ENCODE measurements around the gene COQ8B. TPM values are rescaled to one million over a fixed set of nuclear protein-coding genes. Genes with fewer than 3 reads are reported as not detected.

COQ8B gene
- total and polyA plus RNA-seq, 7 donors, result 24.7 to 59.3 (median 35.9) TPM

- Histone ChIP-seq H3K4me3 (no peak overlapping the region), H3K27me3 (no peaks in the 10 kb centered on the region), H3K27ac (no peak overlapping the region), H3K4me1 (no peaks in the 10 kb centered on the region), H3K9me3 (no peaks in the 10 kb centered on the region), H3K36me3 (peaks cover 51 to 99% (median 68%) of the 10 kb centered on the region in 4 donors)
- WGBS, 2 donors, result 87 to 91% methylated on average over 2 of the region's 2 CpGs
- TF ChIP-seq POLR2A (IDR thresholded peaks at IDR 0.05), result no peak
- TF ChIP-seq CTCF (IDR thresholded peaks at IDR 0.05), result no peak
- no peak for TF ChIP-seq EP300 (IDR thresholded peaks at IDR 0.05)
- TF ChIP-seq POLR2AphosphoS5 (IDR thresholded peaks at IDR 0.05), result no peak
- no peak for DNase-seq
- intact Hi-C loops (cut with DNase I), result no loop called here
Observed at GRCh38 chr19:40672038-40672437, 44.6 kb downstream of the COQ8B start.

GRCh38 chr19:40671404-40671803, 45.3 kb downstream of the COQ8B start:
- no peak overlapping the region for H3K27ac ChIP-seq
- H3K4me1 ChIP-seq, result no peaks in the 10 kb centered on the region
- DNase-seq, result no peak
- no peak overlapping the region for H3K4me3 ChIP-seq
- WGBS, 2 donors, result 83 to 85% methylated on average over 9 of the region's 9 CpGs
- TF ChIP-seq CTCF (IDR thresholded peaks at IDR 0.05) (no peak), EP300 (IDR thresholded peaks at IDR 0.05) (no peak)
- intact Hi-C loops (cut with DNase I), result no loop called here
- no peaks in the 10 kb centered on the region for H3K9me3 ChIP-seq
- peaks cover 48 to 97% (median 62%) of the 10 kb centered on the region in 4 donors for H3K36me3 ChIP-seq
- H3K27me3 ChIP-seq, result no peaks in the 10 kb centered on the region

- no peaks in the 10 kb centered on the region for H3K27me3 ChIP-seq
- WGBS, 2 donors, result 94 to 95% methylated on average over 7 of the region's 7 CpGs
- TF ChIP-seq POLR2A (IDR thresholded peaks at IDR 0.05), result no peak
- no peak for TF ChIP-seq EP300 (IDR thresholded peaks at IDR 0.05)
- TF ChIP-seq POLR2AphosphoS5 (IDR thresholded peaks at IDR 0.05), result no peak
- no peak for TF ChIP-seq CTCF (IDR thresholded peaks at IDR 0.05)
- H3K4me3 ChIP-seq, result no peak overlapping the region
- DNase-seq, result no peak
- H3K4me1 ChIP-seq, result peaks cover 0 to under 1% (median under 1%) of the 10 kb centered on the region in 4 donors
- H3K9me3 ChIP-seq, result no peaks in the 10 kb centered on the region
- intact Hi-C loops (cut with DNase I), result no loop called here
- peaks cover 42 to 75% (median 49%) of the 10 kb centered on the region in 4 donors for H3K36me3 ChIP-seq
- no peak overlapping the region for H3K27ac ChIP-seq
Observed at GRCh38 chr19:40668991-40669614, 47.6 kb downstream of the COQ8B start.

GRCh38 chr19:40667602-40668001, 49.1 kb downstream of the COQ8B start:
- Histone ChIP-seq H3K9me3 (no peaks in the 10 kb centered on the region), H3K4me3 (no peak overlapping the region), H3K27ac (no peak overlapping the region), H3K4me1 (peaks cover 0 to 14% (median 11%) of the 10 kb centered on the region in 4 donors), H3K27me3 (no peaks in the 10 kb centered on the region), H3K36me3 (peaks cover 27 to 60% (median 35%) of the 10 kb centered on the region in 4 donors)
- WGBS, 2 donors, result 93 to 94% methylated on average over 14 of the region's 14 CpGs
- intact Hi-C loops (cut with DNase I), result no loop called here
- no peak for TF ChIP-seq POLR2A (IDR thresholded peaks at IDR 0.05)
- TF ChIP-seq EP300 (IDR thresholded peaks at IDR 0.05), result no peak
- DNase-seq, result no peak

GRCh38 chr19:40666803-40667438, 49.8 kb downstream of the COQ8B start:
- H3K9me3 ChIP-seq, result no peaks in the 10 kb centered on the region
- peaks cover 23 to 53% (median 29%) of the 10 kb centered on the region in 4 donors for H3K36me3 ChIP-seq
- H3K4me3 ChIP-seq, result no peak overlapping the region
- TF ChIP-seq EP300 (IDR thresholded peaks at IDR 0.05) (no peak), POLR2AphosphoS5 (IDR thresholded peaks at IDR 0.05) (peak in 1 of 4 donors; percentile 12)
- intact Hi-C loops (cut with DNase I), result no loop called here
- peaks cover 0 to 16% (median 12%) of the 10 kb centered on the region in 4 donors for H3K4me1 ChIP-seq
- 92 to 93% methylated on average over 14 of the region's 14 CpGs for WGBS, 2 donors
- no peaks in the 10 kb centered on the region for H3K27me3 ChIP-seq
- peak overlapping the region in 3 of 4 donors; percentile 11 to 90 (median 34) for H3K27ac ChIP-seq
- DNase-seq, result no peak

All from sigmoid colon (tissue), 7 donors.